GM18526 (cell line): Measurements from ENCODE around the gene IQCM.

Source experiments
- POLR2A ChIP-seq: IDR thresholded peaks from 3 replicates; pipeline ENCODE4 v1.6.1; 2011; ENCODE audit not compliant: insufficient read length; ENCODE audit errors: extremely low read depth

Gene IQCM

DNA sequence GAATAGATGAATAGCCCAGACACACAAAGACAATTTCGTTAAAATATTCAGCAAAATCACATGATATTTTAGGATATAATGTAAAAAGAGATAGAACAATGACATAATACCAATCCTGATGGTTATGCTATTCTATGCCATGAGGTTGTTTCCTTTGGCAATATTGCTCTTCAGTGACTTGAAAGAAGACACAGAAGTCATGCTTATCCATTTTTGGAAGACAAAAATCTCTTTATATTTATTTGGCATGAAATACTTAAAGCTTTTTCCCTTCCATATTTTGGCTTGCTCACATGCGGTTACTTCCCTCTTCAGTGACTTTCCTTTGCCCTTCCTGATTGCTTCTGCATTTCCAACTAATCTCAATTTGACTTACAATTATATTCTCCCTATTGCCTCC lies 314.8 kb downstream of the IQCM start:
- TF ChIP-seq POLR2A: no peak

DNA sequence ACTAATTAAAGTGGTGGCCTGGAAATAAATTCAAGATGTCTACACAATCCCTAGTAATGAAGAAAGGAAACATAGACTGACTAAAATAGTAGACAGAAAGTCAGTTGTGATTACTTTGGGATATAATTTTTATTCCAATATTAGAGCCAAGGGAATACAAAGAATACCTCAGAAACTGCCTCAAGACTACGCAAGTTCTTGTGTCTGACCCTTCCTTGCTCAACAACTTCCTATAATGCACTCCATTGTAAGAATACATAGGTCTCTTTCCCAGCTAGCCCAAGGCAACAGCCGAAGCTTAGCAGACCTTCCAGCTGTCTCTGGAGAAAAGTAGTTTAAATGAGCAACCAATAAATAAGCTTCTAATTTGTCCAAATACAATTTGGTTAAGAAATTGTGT lies 315.9 kb downstream of the IQCM start:
- no peak for TF ChIP-seq POLR2A

DNA sequence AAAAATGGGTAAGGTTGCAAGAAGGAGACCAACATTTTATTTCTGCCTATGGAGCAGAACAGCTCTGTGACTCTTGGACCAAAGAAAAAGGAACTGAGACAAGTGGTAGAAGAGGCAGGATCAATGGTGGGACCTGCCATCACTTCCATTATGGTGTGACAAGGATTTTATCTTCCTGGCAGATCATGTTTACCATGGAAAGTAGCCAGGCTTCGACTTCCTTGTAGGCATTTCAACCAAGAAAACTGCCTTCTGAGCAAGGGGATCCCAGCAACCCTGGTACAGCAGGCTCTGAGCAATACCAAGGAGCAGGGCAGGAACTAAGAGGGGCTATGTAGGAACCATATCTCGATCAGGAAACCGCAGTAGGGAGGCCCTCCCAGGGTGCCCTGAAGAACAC lies 317.4 kb downstream of the IQCM start:
- no peak for TF ChIP-seq POLR2A

DNA sequence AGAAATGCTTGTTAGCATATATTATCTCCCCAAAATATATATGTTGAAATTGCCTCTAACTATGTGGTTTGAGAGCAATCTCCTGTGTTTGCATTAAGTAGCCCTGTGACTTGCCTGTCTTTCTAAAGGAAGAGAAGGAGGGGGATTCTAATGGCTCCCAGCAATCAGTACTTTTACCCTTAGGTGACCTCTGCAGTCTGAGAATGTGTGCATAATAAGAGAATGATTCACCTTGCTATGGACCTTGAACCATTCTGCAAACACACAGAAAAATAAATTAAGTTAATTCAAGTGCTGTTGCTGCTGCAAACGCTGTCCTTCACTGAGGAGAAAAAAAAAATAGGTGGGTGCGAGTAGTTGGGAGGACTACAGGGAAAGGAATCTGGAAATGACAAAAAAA lies 322.2 kb downstream of the IQCM start:
- no peak for TF ChIP-seq POLR2A

DNA sequence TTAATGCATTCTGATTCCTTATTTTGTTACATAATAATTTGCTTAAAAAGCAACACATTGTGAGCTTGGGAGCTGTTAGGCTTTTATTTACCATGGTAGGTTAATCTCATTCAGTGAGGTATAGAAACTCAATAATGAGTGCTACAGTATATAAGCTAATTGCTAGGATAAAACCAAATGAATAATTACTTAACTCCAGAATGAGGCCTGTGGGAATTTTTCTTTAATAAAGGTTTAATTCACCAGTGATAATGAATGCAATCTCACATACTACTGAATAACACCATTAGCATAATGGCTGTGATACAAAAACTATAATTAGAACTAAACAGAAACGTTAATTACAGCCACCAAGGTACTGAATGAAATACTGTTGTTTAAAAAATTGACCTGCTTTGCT lies 326.3 kb downstream of the IQCM start:
- TF ChIP-seq POLR2A: no peak

DNA sequence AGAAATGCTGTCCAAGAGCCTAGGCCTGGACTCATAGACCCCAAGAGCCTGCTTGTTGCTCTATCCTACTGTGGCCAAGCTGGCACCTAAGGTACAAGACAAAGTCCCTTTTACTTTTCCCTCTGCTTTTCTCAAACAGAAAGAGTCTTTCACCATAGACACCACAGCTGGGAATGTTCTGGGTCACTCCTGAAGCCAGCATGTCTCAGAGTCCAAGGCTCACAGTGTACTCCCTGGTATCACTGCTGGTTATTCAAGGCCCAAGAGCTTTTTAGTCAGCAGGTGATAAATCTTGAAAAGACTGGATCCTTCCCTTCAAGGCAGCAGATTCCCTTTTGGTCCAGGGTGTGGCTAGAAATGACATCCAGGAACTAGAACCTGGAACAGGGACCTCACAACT lies 328.8 kb downstream of the IQCM start:
- no peak for TF ChIP-seq POLR2A

DNA sequence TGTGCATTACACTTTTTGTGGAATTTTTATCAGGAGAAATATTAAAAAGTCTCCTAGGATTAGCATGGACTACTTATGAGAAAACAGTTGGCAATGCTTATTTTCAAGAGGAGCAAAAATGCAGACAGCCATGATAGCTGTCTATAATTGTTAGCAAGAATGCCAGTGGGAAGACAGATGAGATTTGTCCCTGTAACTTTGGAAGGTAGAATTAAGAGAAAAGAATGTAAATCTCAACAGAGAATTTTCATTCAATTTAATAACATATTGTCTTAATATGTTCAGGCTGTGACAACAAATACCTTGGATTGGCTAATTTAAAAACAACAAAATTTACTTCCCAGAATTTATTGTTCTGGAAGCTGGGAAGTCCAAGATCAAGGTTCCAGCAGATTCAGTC lies 349.2 kb downstream of the IQCM start:
- TF ChIP-seq POLR2A: no peak

DNA sequence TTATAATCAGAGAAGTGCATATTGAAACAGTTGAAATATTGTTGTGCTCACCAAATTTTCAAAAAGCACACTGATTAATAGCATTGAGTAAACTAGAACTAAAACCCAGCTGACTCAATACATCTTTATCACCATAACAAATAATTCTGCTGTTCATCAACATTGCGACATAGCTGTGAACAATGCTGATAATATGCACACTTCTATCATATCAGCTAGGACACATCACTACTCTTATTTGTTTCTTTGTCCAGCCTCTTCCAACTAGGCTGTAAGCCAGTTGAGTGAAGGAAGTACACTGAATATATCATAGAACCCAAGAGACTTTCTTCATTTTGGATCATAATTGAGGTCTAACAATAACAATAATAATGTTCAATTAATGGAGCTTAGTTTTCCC lies 349.7 kb downstream of the IQCM start:
- no peak for TF ChIP-seq POLR2A

DNA sequence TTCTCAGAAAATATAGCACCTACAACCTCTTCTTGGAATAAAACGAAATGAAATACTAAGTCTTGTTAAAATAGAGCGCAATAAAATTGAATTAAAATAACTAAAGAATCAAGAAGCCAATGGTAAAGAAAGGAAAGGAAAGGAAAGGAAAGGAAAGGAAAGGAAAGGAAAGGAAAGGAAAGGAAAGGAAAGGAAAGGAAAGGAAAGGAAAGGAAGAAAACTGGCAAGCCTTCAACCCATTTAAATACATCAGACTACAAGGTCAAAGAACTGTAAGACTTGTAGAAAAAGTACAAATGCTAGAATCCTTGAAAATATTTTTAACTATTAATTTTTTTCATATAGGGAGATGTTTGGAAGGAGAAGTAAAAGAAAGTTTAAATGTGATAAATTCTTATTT lies 372.1 kb downstream of the IQCM start:
- no peak for TF ChIP-seq POLR2A

DNA sequence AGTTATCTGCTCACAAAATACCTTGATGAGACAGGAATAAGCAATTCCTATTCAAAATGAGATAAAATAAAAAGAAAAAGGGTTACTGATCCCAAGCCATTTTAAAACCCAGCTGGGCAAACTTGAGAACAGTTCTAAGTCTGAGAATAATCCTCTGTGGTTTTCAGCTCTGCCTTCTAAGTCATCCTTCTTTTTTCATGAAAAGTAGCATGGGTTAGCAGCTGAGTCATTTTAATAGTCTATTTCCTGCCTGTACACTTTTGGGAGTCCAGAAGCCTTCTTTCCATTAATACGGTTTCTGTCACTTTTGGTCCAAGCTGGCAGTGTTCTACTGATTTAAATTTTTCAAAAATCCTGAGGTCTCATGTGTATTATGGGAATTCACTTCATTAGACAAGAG lies 374.3 kb downstream of the IQCM start:
- TF ChIP-seq POLR2A: no peak

DNA sequence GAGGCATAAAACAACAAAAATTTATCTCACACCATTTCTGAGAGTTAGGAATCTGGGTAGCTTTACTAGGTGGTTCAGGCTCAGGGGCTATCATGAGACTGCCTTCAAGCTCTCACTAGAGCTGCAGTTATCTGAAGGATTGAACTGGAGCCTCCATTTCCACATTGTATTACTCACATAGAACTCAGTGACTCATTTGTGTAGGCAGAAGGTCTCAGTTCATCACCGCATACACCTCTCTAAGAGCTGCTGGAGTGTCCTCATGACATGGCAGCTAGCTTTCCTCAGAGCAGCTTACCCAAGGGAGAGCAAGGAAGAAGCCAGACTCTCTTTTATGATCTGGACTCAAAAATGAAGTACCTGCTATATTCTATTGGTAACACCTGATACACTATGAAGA lies 389.2 kb downstream of the IQCM start:
- no peak for TF ChIP-seq POLR2A

DNA sequence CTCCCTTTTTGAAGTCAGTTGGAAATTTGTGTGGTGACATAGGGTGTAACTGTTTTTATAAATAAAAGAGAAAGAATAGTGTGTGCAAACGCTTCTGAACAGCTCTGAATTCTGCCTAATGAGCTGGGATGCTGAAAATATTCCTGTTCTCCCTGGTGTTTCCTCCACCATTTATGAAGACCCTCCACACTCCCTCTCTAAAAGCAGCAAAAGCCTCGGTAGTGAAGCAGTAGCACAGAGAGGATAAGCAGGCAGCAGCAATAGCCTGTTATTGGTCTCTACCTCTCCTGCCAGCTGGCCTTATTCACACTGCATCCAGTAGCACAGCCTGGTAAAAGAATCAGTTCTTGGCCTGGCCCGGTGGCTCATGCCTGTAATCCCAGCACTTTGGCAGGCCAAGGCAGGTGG lies 406.1 kb downstream of the IQCM start:
- no peak for TF ChIP-seq POLR2A

DNA sequence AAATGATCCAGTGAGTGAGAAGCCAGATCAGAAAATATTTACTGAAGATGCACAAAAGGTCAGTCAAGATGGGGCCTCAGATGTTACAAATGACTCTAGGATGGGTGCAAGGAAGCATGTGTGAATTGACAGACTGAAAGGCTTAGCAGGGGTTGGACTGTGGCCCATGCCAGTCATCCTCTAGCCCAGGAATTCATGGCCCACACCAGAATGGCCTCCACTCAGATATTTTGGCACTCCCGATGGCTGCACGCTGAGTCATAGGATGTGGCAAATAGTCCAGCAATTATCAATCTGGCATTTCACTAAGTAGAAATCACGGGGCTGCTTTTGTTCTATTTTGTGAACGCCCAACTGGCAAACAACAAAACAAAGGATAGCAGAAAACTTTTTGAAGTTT lies 406.5 kb downstream of the IQCM start:
- TF ChIP-seq POLR2A: no peak

DNA sequence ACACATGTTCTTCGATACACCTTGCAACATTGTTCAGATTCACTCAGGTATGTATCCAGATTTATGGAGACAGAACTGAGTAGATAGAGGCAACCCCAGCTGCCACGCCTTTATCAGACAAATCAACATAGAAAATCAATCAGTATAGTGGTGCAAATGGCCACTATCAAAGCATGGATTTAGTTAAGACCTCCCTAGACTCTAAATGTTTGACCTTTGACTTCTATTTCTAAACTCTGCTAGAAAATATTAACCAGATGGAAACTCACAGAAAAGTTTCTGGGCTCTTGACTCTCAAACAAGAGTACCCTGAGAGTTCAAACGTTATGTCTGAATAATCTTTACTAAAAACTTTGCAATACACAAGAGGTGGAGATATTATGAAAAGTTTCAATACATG lies 411.5 kb downstream of the IQCM start:
- no peak for TF ChIP-seq POLR2A

DNA sequence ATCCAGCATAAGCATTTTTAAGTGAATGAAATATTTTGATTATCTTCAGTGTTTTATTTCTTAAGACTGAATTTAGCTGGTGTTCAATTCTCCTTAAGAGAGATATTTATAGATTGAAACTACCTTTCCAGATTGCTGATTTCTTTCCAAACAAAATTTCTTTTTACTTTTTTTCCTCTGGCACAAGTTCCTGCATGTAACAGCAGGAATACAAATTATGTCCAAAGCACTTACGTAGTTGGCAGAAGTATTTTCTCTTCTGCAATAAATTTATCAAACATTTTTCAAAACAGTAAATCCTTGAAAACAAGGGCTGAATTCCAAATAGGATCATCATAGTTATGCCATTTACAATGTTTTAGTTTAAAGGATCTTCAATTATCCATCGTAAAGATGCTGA lies 412.6 kb downstream of the IQCM start:
- no peak for TF ChIP-seq POLR2A

DNA sequence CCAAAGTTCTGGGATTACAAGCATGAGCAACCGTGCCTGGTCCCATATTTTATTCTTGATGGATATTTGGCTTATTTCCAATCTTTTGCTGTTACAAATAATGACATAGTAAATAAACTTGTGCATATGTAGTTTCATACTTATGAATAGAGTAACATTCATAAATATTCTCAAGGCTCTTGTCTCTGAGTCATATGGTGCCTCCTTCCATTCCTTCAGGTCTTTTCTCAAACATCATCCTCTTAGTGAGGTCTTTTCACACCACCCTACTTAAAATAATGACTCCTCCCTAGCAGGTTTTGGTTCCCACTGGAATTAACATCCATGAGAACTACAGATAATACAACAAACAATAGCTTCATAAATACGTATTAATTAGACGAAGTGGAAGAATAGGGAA lies 416.6 kb downstream of the IQCM start:
- TF ChIP-seq POLR2A: no peak

DNA sequence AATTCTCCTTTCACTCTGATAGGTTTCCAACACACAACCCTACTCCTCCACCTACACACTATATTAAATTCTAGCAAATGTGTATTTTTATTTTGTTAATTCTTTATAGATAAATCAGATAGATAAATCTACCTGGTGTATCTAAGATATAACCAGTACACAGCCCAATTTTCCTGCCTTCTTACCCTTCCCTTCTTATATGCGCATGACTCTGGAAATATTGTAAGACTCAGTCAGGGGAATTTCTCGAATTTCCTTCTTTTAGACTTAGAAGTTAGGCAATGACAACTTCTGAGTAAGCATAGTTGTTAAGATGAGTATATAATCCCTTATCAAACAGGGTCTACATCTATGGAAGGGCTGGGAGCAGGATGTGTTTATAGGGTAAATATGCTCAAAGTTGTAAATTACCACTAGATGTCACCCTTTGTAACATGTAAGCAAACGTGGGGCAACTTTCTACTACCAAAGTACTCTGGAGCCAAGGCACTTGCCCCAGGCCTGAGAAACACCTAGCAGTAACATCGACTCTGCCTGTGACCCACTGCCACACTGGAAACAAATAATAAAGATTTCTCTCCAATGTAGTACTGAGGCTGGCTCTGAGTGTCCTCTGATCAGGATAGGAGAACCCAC lies 444.7 kb downstream of the IQCM start:
- no peak for TF ChIP-seq POLR2A

DNA sequence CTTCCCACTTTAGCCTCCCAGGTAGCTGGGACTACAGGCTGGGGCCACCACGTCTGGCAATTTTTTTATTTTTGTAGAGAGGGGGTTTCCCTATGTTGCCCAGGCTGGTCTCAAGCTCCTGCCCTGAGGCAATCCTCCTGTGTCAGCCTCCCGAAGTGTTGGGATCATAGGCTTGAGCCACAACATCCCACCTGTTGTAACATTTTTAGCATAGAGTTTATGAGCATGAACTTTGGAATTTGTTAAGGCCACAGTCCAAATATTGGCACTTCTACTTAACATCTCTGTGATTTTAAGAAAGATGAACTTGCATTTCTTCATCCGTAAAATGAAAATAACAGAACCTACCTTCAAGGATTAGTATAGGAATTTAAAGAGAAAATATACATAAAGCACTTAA lies 445.6 kb downstream of the IQCM start:
- TF ChIP-seq POLR2A: no peak

DNA sequence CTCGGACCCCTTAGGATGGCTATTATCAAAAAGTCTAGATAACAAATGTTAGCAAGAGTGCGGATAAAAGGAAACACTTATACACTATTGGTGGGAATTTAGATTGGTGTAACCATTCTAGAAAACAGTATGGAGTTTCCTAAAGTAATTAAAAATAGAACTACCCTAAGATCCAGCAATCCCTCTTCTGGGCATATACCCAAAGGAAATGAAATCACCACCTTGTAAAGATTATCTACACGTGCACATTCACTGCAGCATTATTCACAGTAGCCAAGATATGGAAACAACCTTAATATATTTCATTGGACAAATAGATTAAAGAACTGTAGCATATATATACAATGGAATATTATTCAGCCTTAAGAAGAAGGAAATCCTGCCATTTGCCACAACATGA lies 462.4 kb downstream of the IQCM start:
- no peak for TF ChIP-seq POLR2A

DNA sequence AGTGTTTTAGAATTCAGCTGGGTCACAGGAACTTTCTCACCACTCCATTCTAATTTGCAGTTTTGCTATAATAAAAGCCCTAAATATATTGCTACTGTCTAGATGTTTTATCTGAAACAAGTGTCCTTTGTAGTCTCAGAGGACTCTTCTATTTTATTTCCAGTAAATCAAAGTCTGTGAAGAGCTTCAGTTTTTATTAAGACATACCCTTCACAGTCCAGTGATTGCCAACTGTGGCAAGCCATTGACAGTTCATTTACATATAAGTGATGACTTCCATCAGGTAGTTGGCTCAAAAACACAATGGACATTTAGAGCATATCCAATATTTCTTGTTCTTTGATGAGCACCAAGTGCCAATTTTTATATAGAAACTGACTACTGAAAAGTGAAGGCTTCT lies 466.1 kb downstream of the IQCM start:
- no peak for TF ChIP-seq POLR2A
